Mesenteric fat pad (tissue), 1 donor: ENCODE results near the gene CFAP46. TPM values are rescaled to one million over a fixed set of nuclear protein-coding genes. Genes with fewer than 3 reads are reported as not detected.

Experiments
- DNase-seq: peaks from one replicate; pipeline ENCODE4 v3.0.0-alpha.2; 2020; ENCODE audit warnings: low spot score
- total RNA-seq: library from RNA; stranded (reverse); fragmentation: NEBNext Ultra II Directional; extraction: Animal tissue kit (Norgen Biotek cat#: 25700); gene quantifications from one replicate; pipeline ENCODE4 v1.2.1, GENCODE V29; 2021
- donor health status: DM: yes; HTN: yes; CAD: no.

The CFAP46 gene
- total RNA-seq, 1 donor from 2014 or later: not detected

DNA sequence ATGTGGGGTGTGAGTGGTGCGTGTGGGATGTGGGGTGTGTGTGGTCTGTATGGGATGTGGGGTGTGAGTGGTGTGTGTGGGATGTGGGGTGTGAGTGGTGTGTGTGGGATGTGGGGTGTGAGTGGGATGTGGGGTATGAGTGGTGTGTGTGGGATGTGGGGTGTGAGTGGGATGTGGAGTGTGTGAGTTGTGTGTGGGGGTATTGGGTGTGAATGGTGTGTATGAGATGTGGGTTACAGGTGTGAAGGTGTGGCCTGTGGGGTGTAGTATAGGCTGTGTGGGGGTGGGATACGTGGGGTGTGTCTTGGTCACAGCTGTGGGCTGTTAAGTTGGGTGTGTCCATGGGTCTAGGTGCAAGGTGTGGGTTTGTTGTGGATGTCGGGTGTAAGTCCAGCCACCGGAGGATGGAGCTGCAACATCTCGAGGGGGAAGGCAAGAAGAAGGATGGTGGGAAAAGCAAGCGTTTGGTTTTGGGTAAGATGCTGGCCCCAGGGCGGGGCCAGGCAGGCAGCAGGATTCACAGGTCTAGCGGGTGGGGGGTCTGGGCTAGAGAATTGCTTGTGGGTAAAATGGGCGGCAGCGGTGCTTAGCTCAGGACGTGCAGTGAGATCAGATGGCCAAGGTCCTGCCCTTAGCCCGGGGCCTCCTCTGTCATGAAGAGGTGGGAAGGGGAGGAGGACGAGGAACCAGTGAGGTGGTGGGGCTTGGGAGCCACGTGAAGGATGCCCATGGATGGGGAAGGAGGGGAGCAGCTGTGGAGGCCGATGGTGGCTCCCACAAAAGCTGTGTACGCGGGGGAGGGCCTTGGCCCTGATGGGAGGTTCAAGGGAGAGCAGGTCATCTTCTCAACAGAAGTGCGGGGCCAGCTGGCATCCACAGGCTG, 60.1 kb downstream of the CFAP46 start:
- peak; percentile 79 for DNase-seq

DNA sequence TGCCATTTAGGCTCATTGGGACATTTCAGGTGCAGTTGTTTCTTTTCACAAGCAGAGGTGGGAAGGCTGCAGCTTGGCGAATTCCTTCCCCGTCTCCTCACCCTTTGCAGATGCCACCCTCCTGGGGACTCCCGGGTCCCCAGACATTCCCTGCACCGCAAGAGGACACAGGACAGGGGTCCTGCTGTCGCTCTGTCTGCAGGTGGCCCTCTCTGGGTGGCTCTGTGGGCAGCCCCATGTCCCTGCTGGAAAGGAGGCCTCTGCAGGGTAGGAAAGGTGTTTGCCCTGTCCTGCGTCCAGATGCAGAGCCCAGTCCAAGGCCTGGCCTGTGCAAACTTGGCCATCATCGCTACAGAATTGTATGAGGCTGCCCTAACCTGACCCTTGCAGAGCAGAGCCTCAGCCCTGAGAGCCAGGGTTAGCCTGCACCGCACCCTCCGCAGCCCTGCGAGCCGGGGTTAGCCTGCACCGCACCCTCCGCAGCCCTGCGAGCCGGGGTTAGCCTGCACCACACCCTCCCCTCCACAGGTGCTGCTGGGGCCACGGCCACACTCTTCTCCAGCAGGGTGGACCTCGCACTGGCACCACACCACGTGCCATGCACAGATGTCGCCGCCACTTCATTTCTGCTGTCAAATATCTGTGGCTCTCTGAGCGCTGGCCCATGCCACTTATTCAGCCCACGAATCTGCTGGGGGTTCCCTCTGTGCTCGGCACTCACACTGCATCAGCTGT, 61.0 kb downstream of the CFAP46 start:
- DNase-seq: peak; percentile 83

DNA sequence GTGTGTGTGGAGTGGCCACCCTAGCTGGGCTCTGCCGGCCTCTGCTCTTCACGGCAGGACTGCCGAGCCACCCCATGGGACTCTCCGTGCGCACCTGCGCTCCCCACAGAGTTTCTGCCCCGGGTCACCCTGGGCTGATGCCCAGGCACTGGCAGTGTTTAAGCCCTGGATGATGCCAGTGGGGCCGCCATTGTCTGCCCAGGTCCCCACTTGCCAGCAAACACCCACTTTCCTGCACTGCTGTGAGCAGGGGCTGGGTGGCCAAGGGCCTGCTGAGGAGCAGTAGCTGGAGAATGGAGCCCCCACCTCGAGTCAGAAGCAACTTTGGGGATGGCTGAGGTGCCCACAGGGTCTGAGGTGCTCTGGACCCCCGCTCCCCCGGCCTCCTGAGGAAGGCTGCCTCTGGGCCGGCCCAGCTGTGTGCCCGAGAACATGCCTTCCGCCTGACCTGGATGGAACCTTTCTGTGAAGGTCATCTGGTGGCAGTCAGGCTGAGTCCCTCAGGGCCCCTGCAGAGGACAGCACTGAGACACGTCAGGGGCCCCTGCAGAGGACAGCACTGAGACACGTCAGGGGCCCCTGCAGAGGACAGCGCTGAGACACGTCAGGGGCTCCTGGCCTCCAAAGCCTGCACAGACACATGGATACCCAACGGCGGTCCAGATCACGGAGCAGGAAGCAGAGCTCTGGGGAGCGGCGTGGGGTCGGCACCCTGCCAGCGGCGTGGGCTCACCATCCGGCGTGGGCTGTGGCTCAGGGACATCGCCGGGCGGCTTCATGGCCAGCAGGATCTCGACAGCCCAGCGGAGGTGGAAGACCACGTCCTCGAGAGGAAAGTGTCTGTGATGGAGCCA, 62.0 kb downstream of the CFAP46 start:
- peak; percentile 81 for DNase-seq

DNA sequence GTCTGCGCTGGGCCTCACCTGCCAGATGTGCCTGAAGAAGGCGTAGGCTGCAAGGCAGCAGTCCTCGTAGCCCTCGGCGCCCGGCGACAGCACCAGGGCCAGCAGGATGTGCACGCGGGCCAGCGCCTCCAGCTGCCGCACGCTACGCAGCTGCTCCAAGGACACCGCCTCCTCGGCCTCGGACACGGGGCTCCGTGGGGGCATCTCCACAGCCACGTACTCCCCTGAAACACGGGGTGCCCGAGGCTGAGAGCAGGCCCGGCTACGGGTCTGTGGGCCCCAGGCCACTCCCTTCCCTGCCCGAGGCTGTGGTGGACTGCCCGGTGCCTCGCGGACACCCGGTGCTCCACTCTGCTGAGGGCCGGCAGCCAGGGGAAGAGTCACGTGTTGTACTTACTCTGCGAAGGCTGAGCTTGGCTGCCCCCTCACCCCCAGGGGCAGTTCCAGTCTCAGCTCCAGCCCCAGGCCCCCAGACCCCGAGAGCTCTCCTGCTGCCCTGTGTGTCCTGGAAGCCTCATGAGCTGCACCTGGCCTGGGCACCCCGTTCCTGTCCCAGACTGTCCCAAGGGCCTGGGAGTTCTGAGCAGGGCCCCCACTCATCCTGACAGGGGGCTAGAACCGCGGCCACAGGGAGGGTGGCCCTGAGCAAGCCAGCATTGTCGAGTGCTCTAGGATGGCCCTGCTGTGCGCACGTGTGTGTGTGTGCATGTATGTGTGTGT, 62.8 kb downstream of the CFAP46 start:
- DNase-seq: peak; percentile 83

DNA sequence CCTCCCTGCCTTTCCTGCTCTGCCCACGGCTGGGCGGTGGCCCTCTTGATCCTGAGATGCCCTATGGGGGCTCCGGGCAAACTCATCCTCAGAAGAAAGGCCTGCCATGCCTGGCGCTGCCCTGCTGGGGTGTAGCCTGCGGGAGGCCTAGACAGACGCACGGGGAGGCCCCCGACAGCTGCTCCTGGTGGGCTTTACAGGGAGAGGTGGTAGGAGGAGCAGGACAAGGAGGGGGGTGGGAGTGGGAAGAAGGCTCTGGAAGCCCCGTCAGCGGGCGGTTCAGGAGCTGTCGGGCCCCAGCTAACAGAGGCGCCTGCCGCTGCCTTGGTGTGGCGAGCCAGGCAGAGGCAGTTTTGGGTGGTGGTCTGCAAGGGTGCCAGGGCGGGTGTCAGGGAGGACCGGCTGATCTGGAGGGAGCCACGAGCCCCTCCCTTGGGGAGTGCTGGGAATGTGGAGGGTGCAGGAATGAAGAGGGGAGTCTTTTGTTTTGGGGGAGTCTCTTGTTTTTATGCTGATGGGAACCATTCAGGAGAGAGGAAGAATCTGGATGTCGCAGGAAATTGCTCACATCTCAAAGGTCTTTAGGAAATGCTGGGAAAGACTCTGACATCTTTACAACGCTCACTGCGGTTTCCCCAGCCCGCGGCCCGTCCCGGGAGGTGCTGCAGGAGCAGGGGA, 63.5 kb downstream of the CFAP46 start:
- DNase-seq: peak; percentile 87

DNA sequence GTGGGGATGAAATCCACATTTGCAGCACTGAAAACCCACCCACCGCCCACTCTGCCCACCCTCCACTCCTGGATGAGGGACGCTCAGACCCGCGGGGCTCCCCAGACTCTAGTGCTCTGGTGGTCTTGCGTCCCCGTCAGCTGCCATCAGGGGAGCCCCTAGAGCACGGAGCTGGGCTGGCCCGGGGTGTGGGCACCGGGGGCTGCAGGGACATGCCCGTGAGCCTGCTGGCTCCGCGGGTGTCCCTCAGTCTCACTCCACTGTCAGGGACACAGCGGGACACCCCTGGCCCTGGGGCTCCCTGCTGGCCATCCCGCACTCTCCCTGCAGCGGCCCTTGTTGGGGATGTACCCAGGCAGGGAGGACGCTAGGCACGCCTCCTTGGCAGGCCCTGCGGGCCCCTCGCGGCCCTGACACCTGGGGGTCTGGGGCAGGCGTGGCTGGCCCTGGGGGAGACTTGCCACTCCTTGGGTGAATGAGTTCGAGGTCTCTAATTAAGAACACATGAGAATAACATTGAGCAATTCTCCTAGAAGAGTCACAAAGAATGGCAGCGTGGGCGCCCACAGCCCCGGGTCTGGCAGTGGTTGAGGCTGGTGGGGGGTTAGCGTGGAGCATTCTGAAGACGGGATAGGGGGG, 64.2 kb downstream of the CFAP46 start:
- peak; percentile 75 for DNase-seq

DNA sequence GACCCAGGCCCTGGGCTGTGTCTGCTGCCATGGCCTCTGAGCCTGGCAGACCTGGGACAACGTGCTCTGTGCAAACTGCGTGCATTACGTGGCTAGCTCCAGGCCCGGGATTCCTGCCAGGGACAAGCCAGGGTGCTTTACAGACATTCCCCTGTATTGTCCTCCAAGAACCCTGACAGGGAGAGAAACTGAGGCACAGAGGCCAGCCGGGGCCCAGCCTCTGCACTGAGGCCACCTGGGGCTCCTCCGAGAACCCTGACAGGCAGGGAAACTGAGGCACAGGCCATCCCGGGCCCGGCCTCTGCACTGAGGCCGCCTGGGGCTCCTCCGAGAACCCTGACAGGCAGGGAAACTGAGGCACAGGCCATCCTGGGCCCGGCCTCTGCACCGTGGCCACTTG, 64.9 kb downstream of the CFAP46 start:
- peak; percentile 8 for DNase-seq

DNA sequence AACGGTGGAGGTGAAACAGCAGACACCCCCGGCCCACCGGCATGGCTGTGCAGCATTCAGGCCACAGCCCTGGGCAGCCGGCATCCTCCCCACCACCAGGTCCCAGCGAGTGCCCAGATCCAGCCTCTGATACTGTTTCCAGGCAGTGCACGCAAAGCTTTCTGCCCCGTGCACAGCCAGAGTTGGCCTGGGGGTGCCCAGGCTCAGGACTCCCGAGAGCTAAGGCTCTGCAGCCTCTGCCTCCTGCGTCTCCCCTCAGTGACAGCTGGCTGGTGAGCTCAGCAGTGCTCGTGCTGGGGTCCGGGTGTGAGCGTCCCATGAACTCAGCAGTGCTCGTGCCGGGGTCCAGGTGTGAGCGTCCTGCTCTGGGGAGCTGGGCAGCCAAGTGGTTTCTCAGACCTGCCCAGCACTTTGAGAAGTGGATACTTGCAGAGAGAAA, 65.4 kb downstream of the CFAP46 start:
- DNase-seq: peak; percentile 76

DNA sequence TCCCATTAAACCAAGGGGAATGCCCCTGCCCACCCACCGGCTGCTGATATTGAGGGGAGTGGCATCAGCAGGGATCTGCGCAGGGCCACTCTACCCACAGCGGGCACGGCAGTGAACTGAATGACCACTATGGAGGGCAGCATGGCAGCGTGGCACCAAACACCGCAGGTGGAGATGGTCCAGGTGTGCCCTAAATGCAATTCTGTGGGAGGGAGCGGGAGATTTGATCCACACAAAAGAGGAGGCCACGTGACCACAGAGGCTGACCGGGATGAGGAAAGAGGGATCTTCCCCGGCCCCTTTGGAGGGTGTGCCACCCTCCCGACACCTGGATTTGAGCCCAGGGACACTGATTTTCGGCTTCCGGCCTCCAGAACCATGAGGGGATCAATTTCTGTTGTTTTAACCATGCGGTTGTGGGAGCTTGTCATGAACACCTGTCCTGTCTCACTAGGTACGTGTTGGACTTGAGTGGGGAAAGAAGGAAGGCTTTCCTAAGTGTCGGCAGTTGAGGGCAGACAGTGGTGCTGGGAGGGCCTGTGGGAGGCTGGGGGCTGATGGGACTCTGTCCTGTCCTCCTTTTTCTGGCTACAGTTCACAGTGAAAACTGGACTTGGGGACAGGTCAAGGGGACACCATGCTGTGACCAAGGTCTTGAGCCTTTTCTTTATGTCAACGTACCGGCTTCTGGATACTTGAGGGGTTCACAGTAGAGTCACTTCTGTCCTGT, 66.1 kb downstream of the CFAP46 start:
- DNase-seq: peak; percentile 82

DNA sequence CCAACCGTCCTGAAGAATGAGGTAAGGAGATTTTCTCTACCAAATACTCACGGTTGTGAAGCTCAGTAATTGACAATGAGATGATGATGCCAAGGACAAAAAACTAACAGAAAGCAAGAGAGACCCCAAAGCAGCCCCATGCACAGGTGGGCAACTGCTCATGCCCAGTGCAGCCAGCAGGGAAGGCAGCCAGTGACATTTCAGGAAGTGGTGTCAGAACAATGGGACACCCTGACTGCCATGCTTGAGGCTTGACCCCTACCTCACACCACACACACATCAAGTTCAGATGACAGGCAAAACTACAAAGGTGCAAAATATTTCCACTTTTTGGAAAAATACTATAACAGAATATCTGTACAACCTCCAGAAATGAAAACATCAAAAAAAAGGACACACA, 66.9 kb downstream of the CFAP46 start:
- peak; percentile 39 for DNase-seq

DNA sequence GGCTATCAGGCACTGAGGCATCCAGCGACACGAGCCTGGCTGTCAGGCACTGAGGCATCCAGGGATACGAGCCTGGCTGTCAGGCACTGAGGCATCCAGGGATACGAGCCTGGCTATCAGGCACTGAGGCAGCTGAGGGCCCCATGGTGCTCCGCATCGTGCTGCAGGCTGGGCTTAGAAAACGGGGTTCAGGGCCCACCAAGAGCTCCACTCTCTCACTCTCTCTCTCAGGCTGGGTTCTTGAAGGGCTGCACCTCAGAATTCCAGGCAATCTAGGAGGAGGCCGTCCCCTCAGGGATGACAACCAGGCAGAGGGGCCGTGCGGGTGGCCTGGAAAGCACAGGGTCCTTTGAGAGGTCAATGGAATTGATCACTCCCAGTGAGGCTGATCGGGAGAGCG, 69.0 kb downstream of the CFAP46 start:
- peak; percentile 67 for DNase-seq

DNA sequence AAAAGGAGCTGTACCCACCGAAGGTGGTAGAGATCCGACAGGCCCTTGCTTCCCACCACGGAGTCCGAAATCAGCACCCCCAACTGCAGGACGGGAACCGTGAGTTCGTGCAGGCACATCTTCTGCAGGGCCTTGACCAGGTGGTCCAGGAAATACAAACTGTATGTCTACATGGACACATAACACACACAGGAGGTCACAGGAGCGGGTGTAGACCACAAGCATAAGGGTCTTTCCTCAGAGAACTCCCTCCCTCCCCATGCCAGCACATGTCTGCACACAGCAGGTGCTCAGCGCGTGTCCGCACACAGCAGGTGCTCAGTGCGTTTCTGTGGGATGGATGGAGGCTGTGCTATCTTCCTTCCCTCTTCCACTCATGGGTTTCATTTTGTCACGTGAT, 69.7 kb downstream of the CFAP46 start:
- DNase-seq: peak; percentile 72

DNA sequence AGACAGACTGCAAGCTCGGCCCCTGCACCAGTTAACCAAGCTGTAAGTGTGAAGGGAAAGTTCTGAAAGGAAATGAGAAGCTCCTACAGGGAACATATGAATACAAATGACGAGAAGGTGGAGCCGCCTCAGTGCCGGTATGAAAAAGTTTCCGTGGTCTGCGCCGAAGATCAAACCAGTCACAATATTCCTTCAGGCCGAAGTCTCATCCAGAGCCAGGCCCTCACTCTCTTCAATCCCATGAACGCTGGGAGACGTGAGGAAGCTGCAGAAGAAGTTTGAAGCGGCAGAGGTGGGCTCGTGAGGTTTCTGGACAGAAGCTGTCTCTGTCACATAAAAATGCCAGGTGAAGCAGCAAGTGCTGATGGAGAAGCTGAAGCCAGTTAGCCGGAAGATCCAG, 71.9 kb downstream of the CFAP46 start:
- peak; percentile 28 for DNase-seq

DNA sequence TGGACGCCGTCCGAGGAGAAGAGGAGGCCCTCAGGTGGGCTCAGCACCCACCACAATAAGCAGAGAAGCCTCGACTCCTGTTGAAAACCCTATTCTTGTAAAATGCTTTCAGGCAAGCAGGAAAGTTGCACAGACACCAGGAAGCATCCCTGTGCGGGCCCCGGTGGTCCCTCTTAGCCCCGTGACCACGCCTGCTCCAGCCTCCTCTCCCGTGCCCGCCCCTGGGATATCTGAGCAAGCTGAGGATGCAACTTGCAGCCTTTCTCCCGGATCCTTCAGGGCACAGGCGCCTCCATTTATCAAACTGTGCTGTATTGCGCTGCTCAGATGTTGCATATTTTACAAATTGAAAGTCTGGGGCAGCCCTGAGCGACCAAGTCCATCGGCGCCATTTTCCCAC, 72.7 kb downstream of the CFAP46 start:
- DNase-seq: peak; percentile 85

DNA sequence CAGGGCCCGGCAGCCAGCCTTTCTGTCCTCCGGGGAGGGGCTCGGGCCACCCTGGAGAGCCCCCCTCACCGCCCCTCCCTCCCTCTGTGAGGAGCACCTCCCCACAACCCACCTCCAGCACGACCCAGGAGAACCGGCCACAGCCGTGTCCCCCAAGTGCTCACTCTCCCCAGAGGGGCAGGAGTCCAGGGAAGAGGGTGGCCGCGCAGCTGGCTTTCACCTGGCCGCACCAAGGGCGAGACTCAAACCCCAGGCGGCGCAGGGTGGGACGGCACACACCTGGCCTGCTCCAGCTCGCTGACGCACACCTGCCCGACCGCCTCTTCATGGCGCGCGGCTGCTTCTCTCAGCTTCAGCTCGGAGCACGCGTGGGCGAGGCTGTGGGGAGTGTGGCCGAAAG, 73.4 kb downstream of the CFAP46 start:
- DNase-seq: peak; percentile 78

DNA sequence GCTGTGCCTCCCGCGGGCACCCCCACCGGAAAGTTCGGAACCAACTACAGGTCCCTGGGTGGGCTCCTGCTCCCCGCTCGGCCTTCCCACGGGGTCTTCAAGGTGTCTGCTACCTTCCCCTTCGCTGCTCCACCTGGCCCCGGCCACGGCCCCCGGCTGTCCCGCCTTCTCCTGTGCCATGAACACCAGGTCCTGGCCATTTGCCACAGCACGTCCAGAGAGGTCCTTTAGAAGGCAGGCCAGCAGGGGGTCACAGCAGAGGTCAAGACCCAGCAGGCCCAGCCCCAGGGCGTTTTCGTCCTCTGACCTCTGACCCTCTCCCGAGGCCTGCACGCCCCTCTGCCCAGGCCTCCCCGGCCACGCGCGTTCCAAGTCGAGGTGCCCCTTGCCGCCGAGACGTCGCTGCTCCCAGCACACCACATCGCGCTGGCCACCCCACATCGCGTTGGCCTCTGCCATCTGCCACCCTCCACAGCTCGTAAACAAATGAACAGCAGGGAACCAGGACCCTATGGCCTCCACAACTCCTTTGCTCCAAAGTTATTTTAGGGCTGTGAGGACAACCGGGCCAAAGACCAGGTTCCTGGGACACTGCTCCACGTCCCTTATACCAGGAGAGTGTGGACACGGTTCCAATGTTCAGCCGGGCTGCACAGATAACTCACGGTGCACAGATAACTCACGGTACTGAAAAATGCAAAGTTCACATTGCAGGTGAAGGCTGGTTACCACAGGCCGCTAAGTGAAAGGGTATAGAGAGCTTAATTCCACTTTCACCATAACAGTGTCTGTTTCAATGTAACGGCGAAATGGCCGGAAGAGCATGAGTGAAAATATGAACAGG, 74.3 kb downstream of the CFAP46 start:
- DNase-seq: peak; percentile 86

DNA sequence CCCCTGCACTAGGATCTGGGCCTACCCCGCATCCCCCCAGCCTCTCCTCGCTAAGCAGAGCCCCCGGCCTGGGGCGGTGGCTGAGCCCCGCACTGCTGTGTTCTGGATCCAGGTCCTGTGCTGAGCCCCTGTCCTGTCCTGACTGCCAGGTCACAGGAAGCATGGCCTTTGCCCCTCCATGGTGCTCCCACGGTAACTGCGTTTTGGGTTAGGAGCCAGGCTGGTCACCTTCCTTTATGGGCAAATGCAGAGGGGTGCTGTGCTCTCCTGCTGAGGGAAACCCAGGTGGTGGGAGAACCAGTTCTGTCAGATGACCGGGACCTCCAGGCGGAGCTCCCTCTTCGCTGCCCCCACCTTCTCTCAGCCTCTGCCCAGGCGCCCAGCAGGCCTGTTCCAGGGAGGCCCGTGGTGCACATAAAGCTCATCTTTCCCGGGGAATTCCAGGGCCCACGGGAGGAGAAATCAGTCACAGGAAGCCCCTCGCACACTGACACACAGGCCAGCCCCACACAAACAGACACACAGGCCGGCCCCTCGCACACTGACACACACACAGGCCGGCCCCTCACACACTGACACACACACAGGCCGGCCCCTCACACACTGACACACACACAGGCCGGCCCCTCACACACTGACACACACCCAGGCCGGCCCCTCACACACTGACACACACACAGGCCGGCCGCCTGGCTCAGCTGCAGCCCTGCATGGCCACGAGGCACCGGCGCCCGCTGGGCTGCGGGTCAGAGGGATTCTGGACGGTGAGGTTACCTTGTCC, 75.6 kb downstream of the CFAP46 start:
- DNase-seq: peak; percentile 83
